GM18517 (cell line): Measurements from ENCODE around the gene SMAD3.
A peak's percentile ranks its signal among the peaks of the same experiment; 100 is the strongest.
"Not testable (repeated sequence)": the region's sequence is repeated elsewhere in the genome, so short reads cannot be mapped to it uniquely, and the experiment has no call there.

ENCODE experiments used
- ATAC-seq: cut with Tn5 transposase; IDR thresholded peaks from one replicate; pipeline ENCODE4 v1.9.1; 2021; ENCODE audit warnings: mild to moderate bottlenecking, moderate library complexity; ENCODE audit not compliant: unreplicated experiment

Gene SMAD3

GRCh38 chr15:67065531-67066005 lies at the start of gene SMAD3:
Gene SMAD3, plus strand, starts transcription at chr15:67065602. Its CDS starts 553 bp downstream, at chr15:67066155.
- peak; percentile 50 for ATAC-seq

DNA sequence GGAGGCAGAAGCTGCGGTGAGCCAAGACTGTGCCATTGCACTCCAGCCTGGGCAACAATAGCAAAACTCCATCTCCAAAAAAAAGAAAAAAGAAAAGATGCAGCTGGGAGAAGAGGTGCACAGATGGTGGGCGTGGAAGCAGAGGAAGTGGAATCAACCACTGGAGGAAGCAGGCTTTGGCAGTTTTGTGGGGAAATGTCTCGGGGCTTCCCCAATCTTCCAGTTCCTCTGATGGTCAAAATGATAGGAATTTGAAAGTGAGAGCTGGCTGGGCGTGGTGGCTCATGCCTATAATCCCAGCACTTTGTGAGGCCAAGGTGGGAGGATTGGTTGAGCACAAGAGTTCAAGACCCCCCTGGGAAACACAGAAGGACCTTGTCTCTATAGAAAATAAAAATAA lies 48.1 kb upstream of the SMAD3 start:
- ATAC-seq, result no peak

- no peak for ATAC-seq
These were observed 47.4 kb upstream of the SMAD3 start for GRCh38 chr15:67018026-67018425.

GRCh38 chr15:67018441-67018840 lies 47.0 kb upstream of the SMAD3 start:
- ATAC-seq, result no peak

DNA sequence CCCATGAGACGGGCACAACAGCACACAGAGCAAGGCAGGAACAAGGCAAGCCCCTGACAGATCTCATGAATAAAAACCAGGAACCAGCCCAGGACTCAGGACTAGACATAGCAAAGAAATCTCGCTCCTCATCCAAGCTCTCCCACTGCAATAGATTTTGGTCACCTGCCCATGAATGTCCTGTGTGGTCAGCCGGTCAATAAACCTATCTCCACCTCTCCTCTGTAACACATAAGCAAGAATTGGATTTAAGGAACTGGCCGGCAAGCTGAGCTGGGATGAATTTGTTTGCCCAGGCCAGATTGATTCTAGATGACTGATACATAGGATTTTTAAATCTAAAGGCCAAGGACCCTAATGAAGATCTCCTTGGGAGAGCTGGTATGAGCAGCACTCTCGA lies 46.3 kb upstream of the SMAD3 start:
- ATAC-seq, result no peak

- ATAC-seq, result no peak
These were observed 45.4 kb upstream of the SMAD3 start for GRCh38 chr15:67019884-67020520.

- not testable (repeated sequence) for ATAC-seq
These were observed 44.7 kb upstream of the SMAD3 start for GRCh38 chr15:67020668-67021067.

DNA sequence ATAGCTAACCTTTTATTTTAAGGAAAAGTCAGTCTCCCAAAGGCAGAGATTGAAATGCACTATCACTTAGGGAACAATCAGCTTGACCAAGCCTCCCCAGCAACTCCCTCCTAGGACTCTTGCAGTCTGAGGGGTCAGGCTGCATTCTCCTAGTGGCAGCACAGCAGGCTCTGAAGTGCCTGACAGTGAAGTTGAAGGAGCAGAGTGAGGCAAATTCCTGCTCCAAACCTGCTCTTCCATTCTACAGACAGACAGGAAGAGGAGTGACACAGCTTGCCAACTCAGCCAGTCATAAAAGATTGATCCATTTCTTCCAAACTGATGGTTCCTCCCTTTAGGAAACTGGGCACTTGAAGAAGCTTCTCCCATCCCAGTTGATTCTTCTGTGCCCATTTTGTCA lies 43.9 kb upstream of the SMAD3 start:
- no peak for ATAC-seq

DNA sequence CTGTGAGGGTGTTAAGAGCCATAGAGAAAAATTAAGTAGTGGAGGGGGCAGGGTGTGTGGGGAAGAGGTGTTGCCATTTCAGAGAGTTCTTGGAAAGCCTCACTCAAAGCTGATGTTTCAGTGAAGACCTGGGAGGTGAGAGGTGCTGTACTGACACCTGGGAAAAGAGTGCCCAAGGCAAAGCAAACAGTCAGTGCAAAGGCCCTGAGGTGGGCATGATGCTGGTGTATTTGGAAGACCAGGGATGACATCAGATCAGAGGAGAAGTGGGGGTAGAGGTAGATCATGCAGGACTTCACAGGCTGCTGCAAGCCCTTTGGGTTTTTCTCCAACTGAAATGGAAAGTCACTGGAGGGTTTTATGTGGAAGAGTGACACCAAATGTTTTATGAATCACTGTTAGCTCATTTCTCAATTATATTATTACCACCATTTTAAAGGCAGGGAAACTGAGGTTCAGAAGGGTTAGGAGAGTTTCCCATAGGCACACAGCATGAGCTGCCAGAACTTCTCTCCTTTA lies 42.8 kb upstream of the SMAD3 start:
- no peak for ATAC-seq

GRCh38 chr15:67023517-67024313 lies 41.7 kb upstream of the SMAD3 start:
- no peak for ATAC-seq

GRCh38 chr15:67024314-67024997 lies 40.9 kb upstream of the SMAD3 start:
- ATAC-seq, result no peak

GRCh38 chr15:67024998-67025368 lies 40.4 kb upstream of the SMAD3 start:
- no peak for ATAC-seq

GRCh38 chr15:67025719-67026609 lies 39.4 kb upstream of the SMAD3 start:
- no peak for ATAC-seq

DNA sequence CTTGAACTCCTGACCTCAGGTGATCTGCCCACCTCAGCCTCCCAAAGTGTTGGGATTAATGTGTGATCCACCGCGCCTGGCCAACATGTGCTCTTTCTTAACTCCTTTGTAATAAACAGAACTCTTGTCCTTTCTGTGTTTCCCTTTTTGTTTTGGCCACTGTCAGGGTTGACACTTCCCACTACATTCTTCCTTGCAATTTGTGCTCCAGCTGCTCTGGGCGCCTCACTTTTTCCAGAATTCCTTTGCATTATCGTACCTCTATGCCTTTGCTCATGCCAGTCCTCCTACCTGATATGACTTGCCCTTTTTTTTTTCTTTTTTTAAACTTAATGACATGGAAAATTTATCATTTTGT lies 38.8 kb upstream of the SMAD3 start:
- no peak for ATAC-seq

- ATAC-seq, result not testable (repeated sequence)
These were observed 37.0 kb upstream of the SMAD3 start for GRCh38 chr15:67028440-67028839.

- ATAC-seq, result no peak
These were observed 35.2 kb upstream of the SMAD3 start for GRCh38 chr15:67030036-67030762.

DNA sequence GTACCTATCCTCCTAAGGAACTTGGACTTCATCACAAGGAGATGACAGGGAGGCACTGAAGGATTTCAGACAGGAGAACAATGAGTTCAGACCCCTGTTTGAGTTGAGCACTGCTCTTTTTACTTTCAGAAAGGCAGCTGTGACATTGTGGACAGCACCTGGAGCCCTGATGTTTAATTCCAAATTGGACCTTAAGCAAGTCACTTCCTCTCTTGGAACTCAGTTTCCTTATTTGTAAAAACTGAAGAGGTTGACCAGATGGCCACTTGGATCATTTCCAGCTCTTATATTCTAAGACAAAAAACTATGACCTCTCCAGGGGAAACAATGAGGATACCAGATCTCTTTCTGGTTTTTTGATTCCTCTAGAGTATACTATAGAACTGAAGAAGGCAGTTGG lies 34.1 kb upstream of the SMAD3 start:
- no peak for ATAC-seq

DNA sequence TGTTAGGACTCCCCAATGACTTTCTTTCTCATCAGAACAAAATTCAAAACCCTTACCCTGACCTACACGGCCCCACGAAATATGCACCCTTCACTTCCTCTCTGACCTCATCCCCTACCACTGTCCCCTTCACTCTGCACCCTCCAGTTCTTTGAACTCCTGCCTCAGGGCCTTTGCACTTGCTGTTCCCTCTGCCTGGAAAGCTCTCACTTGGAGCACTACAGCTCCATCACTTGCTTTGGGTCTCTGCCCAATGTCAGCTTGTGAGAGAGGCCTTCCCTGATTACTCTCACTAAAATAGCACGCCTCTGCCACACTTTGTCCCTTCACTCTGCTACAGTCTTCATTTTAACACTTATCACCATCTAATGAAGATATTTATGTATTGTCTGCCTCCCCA lies 32.8 kb upstream of the SMAD3 start:
- ATAC-seq, result no peak

DNA sequence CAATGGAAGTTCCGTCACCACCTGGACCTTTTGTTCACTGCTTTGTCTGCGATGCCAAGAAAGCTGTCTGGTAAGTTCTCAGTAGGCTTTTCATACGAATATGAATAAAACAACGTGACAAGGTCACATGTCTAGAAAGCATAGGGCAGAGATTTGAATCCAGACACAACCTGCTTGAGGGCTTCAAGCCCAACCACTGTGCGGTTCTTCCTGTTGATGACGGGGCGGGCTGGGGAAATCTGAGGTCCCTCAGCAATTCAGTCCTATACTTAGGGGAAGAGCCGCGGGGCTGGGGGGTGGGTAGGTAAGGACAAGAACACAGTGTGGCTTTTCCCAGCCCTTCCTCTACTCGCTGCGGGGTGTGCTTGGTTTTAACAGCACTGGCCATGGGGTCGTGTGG lies 32.4 kb upstream of the SMAD3 start:
- no peak for ATAC-seq

DNA sequence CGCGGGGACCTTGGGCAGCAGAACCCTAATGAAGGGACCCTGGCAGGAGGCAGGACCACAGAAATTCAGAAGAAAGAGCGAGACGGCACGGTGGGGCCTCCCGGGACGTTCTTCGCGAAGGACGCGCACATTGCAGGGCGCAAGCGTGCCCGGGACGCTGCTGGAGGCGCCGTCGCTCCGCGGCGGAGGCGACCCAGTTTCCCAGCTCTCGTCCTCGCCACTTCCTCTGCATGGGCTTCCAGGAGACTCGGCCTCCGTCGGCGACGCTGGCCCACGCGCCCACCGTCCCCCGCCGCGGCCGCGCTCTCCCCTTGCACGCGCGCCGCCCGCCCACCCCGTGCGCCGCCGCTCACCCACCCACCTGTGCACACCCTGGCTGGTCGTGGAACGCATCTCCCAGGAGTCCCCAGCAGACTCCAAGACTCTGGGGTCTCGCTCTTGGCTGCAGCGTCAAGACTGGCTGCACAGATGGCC lies 31.8 kb upstream of the SMAD3 start:
- ATAC-seq, result no peak
